Effector CD8-positive, alpha-beta T cell (primary cell): ENCODE results near the gene ZP1.

ENCODE experiments used
- DNase-seq: peaks from one replicate; lab custom pipeline; 2025; lab: John Stamatoyannopoulos, UW

ZP1 gene

DNA sequence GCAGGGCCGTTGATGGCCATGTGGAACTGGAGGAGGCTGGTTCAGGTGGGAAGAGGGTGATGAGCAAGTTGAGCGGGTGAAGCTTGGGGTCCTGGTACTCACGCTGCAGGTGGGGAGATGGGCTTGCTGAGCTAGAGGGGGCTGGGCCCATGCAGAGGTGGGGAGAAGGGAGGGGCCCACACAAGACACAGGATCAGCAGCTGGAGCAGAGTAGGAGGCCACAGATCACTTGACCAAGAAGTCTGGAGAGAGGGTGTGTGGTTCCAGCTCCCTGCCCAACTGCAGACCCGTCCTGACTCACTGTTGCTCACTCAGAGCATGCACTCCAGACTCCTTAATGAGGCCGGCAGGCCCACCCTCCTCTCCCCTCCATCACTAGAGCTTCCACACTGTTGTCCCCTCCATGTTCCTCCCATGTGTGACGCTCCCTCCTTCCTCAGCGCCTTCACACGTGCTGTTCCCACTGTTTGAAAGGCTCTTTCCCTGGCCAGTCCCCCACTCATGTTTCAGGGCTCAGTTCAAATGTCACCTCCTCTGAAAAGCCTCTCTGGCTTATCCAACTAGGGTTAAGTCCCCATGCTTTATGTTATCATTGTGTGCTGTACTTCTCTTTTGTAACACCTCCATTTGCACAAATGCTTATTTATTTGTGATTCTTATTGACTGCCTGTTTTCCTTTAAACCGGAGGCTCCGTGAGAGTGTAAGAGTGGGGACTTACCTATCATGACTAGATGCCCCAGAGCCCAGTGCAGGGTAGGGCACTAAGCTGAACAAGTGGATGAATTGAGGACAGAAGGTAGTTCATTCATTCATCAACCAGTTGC is 23.1 kb upstream of the ZP1 start:
- no peak for DNase-seq

DNA sequence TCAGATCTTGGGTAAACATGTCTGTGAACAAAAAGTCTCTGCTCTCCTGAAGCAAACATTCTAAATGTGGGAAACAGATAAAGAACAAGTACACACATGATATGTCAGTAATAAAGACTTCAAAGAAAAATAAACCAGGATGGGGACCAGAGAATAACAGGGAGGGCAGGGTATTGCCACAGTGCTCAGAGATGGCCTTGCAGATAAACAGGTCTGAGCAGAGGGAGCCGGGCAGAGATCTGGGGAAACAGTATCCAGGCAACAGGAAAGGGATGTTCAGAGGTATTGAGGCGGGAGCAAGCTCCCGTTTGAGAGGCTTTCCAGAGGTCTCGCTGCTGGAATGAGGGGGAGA is 22.5 kb upstream of the ZP1 start:
- no peak for DNase-seq

DNA sequence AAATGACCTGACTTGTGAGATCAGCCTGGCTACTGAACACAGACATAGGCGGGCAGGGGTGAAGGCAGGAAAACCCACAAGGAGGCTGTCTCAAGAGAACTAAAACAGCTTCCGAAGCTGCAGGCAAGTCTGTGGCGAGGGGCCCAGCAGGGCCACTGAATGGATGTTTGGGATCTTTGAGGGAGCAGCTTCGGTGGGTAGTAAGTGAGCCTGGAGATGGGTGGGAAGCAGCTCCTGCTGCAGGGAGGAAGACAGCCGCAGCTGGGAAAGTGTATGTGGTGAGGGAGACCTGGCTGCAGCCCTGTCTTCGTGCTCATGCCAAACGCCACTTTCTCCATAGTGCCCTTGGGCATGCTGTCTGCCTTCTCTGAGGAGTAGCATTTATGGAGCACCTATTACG is 22.0 kb upstream of the ZP1 start:
- no peak for DNase-seq

DNA sequence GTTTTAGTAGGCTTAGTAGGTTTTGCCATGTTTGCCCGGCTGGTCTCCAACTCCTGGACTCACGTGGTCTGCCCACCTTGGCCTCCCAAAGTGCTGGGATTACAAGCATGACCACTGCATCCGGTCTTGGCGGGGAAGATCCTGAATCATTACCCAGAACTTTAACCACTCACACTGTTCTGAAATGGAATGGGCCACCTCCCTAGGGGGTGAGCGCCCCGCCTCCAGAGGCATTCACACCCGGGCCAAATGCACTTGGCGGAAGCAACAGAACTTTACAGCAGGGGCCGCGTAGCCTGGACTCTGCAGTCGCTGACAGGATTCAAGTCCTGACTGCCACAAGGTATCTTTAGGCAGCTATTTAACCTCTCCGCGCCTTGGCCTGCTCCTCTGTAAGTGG is 20.1 kb upstream of the ZP1 start:
- no peak for DNase-seq

GRCh38 chr11:60847896-60848295 is 19.4 kb upstream of the ZP1 start:
- DNase-seq = no peak

GRCh38 chr11:60848714-60849151 is 18.6 kb upstream of the ZP1 start:
- DNase-seq = no peak

DNA sequence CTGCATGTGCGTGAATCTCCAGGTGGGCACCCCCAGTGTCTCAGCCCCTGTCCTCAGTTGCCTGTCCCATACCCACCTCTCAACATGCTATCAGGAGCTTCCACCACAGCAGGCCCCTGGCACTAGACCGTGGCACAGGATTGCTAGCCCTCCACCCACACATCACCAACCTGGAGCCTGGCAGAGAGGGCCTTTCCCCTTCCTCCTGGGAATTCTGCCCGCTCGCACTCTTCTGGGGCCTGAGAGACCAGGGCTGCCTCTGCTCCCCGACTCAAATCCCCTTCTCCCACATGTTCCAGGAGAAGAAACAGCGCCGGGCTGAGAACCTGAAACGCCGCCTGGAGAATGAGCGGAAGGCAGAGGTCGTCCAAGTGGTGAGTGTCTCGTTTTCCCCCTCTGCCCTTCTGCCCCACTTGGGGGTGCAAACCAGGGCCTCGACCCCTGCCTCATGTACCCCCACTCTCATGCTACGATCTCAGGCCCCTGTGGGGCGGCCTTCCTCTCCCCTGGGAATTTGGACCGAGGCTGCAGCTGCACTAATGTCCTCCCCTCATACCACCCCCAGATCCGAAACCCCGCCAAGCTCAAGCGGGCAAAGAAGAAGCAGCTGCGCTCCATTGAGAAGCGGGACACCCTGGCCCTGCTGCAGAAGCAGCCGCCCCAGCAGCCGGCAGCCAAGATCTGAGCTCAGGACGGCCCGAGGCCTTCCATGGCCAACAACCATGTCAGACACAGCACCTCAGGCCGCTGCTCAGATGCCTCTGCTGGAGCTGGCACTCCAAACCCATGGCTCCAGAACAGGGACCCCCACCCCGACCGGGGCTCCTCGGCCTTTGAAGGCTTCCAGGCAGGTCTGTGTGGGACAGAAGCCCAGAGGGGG is 17.5 kb upstream of the ZP1 start:
- no peak for DNase-seq

DNA sequence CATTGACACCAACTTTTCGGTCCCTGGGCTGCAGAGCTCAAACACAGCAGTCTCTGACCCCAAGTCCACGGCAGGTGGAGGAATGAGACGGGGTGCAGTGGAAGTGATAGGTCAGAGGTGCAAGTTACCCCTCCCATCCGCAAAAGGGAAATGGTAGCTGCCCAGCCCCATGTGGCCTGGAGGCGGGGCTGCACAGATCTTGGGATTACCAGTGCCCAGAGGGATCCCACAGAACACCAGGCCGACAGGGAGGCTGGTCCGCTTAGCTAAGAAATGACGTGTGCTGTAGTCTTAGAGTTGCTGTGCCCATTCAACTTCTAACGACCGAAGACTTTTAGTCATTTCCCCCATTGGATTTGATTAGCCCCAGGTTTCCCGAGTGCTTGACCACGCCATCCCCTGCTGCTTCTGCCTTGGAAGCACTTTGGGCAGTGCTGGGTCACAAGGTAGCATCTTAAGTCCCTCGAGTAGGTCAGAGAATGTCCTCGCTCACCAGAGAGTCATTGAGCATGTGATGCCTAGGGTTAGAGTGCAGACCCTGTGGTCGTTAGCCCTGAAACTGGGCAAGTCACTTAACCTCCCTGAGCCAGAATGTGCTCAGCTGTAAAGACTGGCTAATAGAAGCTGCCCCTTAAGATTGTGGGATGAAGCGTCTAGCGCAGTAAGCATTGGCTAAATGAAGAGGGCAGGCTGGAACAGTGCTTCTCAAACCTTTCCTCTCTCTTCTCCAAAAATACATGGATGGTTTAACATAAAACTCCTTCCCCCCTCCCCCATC is 15.8 kb upstream of the ZP1 start:
- DNase-seq = no peak

GRCh38 chr11:60852117-60852981 is 15.0 kb upstream of the ZP1 start:
- DNase-seq = no peak

GRCh38 chr11:60852982-60853950 is 14.1 kb upstream of the ZP1 start:
- DNase-seq = no peak

- DNase-seq = no peak
Measured at GRCh38 chr11:60854140-60854846, 13.0 kb upstream of the ZP1 start.

- DNase-seq = no peak
Measured at GRCh38 chr11:60854847-60855725, 12.3 kb upstream of the ZP1 start.

DNA sequence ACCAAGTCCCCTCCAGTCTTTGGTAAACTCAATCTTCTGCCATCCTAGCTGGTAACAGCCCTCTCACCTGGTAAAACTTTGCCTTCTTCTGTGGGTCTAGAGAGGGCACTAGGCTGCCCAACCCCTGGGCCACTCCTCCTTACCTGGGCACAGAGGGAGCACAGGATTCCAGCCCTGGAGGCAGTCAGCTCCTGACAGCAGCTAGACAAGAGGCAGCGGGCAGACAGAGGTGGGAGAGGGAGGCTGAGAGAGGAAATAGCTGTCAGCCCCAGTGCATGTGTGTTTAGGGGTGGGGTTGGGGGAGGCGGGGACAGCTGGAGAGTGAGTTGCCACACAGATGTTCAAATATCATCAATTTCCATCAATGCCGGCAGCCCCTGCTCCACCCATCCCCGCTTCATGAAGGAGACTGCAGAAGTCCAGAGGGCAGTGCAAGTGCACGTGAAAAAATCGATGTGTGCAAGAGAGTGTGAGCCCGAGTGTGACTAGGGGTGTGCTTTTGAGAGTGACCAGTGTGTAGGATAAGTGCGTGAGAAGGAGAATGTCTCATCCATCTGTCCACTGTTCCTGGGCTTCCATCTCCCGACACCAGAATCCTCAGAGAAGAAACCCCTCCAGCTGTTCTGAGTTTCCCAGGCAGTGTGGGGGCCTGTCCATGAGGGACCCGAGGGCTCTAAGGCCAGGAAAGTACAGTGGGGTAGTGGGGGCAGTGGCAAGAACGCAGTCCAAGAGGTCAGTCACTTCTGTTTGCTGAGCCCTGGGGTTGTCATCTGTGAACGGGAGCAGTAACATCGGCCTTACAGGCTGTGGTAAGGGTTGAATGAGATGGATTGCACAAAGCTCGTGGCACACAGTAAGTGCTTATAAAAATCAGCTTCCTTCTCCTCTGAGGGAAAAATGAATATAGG is 11.4 kb upstream of the ZP1 start, which contains the start of gene PTGDR2:
TSS of gene PTGDR2 (minus strand) at position 225 of the 908 bp plus-strand sequence. CDS start 2,228 bp downstream, outside the sequence.
- DNase-seq = no peak

DNA sequence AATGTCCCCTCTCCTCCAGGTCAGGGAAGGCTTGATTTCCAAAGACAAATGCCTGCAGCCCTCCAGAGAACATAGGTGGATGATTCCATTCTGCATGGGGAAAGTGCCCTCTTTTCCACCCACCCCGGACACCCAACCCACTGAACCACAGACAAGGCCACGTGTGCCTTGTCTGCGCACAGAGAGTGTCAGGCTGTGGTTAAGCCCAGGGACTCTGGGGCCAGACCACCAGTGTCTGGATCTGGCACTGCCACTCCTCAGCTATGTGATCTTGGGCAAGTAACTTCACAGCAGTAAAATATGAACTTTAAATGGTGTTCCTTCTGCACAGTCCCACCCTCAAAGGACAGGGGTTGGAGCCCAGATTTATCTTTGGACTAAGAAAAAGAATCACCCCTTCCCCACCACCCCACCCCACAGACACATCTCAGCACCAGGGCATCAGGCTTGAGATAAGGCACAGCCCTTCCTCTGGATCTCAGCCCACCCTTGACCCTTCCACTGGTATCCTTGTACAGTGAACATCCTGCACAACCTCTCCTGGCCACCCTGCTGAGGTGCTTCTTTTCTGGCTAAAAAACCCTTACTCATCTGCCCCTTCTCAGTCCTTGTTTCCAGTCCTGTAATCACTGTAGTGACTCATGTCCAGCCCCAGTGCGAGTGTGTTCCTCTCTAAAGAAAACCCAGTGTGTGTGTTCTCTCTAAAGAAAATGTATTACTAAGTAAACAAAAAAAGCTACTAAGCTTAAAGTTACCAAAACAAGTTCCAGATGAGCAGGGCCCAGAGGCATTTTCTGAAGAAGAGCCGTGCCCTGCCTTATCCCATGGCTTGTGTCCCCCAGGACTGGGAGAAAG is 9.7 kb upstream of the ZP1 start:
- DNase-seq = no peak

GRCh38 chr11:60858236-60858635 is 9.1 kb upstream of the ZP1 start:
- no peak for DNase-seq

DNA sequence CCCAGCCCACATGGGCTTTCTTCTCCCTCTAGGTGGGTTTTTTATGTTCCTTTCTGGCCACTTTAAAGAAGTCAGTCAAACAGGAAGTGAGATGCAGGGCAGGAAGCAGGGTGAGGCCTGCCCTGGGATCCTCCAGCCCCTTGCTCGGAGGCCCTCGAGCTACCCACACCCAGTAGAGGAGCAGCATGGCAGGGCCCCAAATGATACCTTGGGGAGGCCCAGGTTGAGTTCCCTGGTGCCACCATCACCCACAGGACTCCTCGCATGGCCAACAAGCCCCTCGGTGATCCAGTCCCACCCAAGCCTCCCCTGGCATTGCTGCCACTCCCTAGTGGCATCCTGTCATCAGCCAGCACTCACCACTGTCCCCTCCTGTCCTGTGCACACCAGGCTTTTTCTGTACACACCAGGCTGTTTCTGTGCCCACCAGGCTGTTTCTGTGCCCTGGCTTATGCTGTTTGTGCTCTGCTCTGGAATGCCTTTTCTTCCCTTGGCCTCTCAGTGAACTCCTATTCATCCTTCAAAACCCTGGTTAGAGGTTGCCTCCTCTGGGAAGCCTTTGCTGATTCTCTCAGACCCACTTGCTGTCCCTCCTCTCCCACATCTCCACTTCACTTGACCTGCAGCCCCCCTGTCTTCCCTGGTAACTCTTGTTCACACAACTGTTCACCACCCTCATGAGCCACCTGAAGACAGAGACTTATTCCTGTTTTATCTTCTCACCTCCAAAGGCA is 8.4 kb upstream of the ZP1 start:
- no peak for DNase-seq
